HG03103 (cell line): Measurements from ENCODE around the gene SFXN3.

Experiments used
- ATAC-seq: cut with Tn5 transposase; IDR thresholded peaks from one replicate; pipeline ENCODE4 v1.9.1; 2021; ENCODE audit warnings: low read depth; ENCODE audit not compliant: unreplicated experiment

SFXN3 gene, protein sequence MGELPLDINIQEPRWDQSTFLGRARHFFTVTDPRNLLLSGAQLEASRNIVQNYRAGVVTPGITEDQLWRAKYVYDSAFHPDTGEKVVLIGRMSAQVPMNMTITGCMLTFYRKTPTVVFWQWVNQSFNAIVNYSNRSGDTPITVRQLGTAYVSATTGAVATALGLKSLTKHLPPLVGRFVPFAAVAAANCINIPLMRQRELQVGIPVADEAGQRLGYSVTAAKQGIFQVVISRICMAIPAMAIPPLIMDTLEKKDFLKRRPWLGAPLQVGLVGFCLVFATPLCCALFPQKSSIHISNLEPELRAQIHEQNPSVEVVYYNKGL

DNA sequence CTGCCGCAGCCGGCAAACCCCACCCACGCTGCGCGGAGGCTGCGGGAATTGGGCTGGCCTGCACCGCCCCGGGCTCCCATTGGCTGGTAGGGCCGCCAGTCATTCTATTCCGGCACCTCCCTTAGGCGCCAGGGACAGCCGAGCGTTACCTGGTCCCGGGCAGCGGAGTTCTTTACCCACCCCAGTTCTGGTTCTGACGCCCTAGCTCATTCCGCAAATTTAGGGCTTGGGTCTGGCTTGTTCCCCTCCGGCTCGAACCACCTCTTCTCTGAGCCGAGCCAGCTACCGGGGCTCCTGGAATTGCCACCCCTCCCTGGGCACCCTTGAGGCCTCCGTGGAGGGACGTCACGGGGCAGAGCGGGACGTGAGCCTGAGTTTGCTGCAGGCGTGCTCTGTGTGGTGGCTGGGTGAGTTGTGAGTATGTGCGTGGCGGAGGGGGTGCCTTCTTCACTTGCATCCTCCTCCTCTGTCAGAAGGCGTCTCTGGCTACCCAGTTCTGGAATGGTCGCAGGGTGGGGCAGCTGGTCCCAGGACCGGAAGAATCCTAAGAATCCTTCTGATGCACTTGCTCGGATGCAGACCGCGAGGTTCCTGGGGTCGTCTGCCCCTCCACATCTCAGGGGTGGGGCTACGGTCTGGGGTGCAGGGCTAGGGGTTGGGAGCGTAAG is at the start of gene SFXN3, which contains the start of gene PDZD7:
Gene SFXN3 (plus strand): TSS at position 107 of the 668 bp plus-strand sequence. CDS start 3,461 bp downstream, outside the sequence.
Gene PDZD7 (minus strand): TSS at position 2 of the 668 bp plus-strand sequence. CDS start 910 bp downstream, outside the sequence.
- ATAC-seq = peak; percentile 88

DNA sequence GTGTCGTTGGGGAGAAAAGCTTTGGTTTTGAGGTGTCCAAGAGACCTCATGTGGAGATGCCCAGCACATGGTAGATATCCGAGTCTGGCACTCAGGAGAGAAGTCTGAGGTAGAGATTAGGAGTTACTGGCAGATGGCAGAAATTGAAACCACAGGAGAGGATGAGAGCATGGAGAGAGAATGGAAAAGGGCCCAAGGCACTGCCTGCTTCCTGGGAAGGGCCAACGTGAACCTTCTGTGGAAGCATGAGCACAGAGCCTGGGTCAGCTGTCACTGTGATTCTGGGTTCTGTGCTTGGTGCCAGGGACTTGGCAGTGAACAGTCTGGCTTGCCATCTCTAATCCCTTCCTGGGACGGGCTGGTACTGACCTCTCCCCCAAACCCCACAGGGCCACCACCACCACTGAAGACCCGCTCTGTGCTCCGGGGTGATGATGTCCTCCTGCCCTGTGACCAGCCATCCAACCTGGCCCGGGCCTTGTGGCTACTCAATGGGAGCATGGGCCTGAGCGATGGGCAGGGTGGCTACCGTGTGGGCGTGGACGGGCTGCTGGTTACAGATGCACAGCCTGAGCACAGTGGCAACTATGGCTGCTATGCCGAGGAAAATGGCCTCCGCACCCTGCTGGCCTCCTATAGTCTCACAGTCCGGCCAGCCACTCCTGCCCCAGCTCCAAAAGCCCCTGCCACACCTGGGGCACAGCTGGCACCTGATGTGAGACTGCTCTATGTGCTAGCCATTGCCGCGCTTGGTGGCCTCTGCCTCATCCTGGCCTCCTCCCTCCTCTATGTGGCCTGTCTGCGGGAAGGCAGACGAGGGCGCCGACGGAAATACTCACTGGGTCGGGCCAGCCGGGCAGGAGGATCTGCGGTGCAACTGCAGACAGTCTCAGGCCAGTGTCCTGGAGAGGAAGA is 47.9 kb upstream of the SFXN3 start:
- ATAC-seq = no peak

DNA sequence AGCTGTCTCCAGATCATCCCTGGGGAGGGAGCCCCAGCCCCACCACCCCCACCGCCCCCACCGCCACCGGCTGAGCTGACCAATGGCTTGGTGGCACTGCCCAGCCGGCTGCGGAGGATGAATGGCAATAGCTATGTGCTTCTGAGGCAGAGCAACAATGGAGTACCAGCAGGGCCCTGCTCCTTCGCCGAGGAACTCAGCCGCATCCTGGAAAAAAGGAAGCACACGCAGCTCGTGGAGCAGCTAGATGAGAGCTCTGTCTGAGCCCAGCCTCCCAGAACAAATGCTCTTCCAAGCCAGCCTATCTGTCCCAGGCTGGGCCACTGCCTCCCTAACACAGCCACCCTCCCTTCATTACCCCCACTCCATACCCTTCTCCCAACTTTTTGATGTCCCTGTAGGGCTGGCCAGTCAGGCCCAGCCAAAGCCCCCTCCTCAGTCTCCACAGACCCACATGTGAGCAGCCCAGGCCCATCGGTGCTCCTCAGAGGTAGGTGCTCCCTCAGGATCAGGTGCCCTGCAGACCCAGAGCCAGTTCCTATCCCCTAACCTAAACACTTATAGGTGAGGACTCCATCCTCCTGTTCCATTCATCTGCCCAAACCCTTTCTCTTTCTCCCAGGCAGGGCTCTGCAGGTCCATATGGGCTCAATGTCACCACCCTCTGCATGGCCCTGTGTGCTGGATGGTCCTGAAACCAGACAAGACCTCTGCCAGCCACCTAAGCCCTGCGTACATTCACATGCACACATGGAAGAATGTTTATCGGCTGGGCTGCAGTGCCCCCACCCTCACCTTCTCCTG is 47.0 kb upstream of the SFXN3 start:
- ATAC-seq = no peak

DNA sequence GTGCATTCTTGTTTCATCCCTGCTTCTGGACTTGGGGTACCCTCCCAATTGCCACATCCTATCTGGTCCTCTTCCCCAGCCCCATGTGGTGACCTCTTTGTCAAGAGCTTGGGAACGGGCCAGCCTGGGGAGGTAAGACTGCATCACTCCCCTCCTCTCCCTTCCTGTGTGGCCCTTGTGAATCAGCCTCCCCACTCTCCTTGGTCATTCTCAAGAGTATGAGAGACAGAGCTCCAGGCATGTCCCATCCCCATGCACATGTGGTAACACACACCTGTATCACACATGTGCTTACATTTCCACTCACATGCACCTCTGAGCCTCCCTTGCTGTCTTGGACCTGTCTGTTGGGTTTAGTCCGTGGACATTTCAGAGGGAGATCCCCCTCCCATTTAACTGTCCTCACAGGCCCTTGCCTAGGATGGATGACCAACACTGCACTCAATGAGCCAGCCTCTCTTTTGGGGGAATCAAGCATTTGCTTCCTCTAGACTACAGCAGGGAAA is 46.3 kb upstream of the SFXN3 start:
- no peak for ATAC-seq

DNA sequence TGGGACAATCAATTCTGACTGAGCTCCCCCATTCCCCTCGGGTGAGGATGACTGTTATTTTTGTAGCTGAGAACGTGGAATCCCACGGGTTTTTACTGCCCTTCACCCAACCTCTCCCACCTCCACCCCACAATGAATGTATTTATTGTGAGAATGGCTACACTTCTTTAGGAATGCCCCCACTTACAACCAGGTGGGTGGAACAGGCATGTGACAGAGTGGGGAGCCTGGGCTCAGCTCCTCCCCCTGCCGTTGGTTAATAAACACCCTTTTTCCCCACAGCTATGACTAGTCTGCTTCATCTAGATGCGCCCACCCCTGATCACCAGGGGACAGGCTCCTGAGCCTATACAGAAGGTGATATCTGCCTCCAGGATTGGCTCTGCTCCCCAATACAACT is 45.7 kb upstream of the SFXN3 start:
- no peak for ATAC-seq

DNA sequence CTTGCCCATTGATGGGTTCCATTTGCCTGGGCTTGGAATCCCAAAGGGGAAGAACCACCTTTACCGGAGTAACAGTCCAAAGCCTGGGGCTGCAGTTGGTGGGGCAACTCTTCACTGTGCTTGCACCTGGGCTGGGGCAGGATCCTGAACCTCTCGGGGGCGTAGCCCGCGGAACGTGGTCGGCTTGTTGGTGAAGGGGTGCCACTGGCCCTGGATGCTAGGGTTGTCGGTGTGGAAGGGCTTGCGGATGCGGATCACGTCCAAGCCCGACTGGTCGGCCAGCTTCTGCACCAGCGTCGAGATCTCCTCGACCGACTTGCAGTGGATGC is 44.4 kb upstream of the SFXN3 start:
- ATAC-seq = no peak

DNA sequence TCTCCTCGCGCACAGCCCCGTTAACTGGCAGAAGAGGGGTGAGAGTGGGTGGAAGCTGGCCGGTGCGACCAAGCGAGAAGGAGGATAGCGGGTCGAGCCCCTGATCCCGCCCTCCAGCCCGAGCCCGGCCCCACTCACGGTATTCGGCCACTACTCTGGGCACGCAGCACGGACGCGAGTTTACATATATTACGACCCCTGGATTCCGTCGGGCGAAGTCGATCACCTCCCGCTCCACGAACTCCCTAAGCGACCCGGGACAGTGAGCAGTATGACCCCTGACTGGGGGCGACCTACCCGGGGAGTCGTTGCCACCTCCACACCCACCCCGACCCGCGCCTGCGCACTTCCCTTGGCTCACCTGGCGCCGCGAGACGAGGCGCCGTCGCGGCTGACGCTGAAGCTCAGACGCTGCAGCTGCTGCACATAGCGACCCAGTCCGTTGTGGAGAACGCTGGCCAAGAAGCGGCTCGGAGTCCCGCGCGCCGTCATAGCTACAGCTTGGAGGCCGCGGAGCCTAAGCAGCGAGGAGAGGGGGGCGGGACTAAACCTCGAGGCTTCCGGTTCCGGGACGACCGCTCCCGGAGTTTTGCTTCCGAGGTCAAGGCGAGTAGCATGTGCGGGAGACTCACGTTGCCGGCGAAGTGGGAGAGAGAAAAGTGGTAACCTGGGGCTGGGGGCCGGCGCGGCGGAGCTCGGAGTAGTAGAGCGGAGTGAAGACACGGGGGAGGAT is 43.9 kb upstream of the SFXN3 start, which contains the start of the genes MRPL43 and TWNK:
Gene MRPL43 (minus strand): TSS at position 546 of the 733 bp plus-strand sequence. CDS start 54 bp downstream, at position 492.
Gene TWNK (plus strand): TSS at position 592 of the 733 bp plus-strand sequence. CDS start 668 bp downstream, outside the sequence.
- ATAC-seq = peak; percentile 84

DNA sequence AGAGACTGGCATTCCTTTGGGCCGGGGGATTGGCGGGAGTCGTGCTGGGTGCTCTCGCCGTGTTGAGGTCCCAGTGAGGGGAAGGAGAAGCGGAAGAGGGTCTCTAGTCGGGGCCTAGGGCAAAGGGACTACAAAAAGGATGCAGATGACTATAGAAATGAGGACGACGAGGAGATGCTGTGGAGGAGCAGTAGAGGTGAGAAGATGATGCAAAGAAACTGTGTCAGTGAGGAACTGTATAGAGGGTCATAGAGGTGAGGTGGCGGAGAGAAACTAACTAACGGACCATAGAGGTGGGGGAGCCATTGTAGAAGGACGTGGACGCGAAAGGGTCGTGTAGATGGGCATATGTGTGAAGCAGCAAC is 43.4 kb upstream of the SFXN3 start:
- ATAC-seq = peak; percentile 18

DNA sequence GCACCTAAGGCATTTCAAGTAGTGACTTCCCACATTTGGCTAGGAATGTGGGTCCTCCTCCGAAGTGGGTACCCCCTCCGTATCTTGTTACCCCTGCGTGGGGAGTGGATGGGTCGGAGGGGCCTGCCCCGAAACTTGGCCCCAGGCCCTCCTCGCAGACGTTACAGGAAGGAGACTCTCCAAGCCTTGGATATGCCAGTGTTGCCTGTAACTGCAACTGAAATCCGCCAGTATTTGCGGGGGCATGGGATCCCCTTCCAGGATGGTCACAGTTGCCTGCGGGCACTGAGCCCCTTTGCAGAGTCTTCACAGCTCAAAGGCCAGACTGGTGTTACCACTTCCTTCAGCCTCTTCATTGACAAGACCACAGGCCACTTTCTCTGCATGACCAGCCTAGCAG is 42.9 kb upstream of the SFXN3 start:
- no peak for ATAC-seq

DNA sequence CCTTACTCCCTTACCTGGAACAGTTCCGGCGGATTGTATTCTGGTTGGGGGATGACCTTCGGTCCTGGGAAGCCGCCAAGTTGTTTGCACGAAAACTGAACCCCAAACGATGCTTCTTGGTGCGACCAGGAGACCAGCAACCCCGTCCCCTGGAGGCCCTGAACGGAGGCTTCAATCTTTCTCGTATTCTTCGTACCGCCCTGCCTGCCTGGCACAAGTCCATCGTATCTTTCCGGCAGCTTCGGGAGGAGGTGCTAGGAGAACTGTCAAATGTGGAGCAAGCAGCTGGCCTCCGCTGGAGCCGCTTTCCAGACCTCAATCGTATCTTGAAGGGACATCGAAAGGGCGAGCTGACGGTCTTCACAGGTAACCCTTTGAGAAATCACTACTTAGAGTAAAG is 41.9 kb upstream of the SFXN3 start:
- no peak for ATAC-seq

DNA sequence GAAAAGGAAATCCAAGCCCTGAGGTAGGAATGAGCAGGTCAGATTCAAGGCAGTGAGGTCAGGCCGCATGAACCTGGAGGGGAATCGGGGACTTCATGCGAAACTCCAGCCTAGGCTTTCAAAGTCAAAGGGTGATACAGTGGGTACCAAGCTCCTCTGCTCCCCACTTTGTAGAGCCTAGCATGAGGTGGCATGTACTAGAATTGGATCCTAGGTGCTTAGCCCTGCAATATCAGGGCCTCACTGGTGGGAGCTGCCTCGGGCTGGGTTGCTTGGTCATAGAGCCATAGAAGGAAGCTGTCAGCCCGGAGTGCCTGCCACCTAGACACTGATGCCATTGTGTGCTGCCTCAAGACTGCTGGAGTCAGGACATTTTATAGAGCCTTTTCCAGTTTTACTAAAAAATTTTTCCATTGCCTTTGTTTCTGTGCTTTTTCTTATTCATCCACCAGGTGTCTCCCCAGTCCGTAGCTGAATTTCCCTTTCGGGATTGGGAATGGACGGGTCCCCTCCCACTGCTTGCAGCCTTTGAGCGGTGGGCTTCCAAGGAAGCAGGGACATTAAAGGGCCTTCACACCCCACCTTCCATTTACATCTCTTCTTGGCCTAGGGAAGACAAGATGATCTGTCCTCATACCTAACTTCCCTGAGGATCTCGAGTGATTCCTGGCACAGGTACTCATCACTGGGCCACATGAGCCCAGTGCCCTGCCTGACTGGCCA is 36.9 kb upstream of the SFXN3 start:
- ATAC-seq = no peak

DNA sequence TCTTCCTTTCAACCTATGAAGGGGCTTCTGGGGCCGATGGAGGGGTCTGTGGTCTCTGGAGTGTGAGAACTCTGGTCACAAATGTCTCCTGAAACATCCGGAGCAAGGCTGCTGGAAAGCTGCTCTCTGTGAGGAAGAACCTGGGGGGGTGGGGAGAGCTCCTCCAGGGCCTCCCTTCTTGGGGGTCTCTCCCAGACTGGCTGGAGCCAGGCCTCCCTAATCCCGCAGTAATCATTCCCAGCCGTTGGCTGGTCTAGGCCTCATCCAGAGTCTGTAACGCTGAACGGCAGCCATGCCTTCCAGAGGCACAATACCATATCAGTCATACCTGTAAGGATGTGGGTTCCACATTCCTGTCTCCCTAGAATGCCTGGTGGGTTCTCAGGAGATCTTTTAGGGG is 35.9 kb upstream of the SFXN3 start:
- ATAC-seq = no peak

DNA sequence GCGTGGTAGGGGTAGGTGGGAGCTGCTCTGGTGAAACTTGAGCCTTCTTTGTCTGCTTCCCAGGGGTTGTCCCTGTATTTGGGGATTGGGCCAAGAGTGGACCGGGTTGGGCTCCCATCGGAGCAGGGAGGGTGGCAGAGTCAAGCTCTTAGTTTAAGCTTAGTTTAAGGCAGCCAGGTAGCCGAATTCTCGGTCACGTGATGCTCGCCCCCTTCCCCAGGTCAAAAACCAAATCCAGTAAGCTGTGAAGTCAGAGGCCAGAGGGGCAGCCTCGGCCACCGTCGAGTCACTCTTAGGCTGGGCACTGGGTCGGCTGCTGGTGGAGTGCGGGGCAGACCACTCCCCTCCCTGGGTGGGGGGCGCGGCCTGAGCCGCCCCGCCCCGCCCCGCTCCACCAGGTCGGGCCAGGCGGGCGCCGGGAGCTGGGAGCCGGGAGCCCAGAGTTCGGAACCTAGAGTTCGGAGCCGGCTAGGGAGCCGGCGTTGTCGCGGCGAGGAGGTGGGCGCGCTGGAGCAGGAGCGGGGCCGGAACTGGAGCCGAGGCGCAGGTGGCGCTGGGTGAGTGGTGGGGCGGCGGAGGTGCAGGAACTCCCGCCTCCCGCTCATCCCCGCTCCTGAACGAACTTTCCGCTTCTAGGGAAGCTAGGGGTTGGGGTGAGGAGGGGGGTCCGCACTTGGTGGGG is 34.2 kb upstream of the SFXN3 start:
- no peak for ATAC-seq

DNA sequence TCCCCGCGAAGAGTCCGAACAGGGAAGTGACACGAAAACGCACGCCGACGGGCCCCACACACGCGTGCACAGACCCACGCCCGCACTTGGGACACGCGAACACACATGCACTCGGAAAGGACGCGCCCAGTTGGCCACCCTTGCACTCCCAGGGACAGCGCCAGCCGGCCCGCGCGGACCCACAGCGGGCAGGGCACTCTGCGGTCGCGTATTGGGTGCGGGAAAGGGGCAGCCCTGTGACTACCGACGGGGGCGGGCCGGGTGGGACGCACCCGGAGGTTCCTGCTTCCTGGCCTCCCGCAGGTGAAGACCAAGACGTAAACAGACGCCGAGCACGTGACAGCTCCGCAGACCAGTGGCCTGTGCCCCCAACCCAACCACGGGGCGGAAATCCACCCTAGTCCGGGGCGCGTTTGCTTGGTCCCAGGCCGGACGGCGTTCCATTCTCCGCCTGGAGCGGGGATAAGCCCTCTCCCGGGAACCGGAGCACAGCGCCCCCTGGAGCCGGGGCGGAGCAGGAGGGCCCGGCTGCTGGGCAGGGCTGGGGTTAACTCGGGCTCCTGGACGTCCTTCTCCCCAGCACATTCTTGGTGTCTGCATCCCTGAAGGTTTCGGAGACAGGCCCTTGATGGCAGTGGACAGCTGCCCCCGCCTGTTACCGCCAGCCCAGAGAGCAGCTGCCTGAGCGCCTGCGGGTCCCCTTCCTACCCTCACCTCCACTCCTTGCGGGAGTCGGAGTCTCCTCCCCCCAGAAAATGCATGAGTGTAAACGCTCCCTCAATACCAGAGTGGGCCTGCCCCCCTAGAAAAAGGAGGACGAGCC is 33.5 kb upstream of the SFXN3 start:
- no peak for ATAC-seq

DNA sequence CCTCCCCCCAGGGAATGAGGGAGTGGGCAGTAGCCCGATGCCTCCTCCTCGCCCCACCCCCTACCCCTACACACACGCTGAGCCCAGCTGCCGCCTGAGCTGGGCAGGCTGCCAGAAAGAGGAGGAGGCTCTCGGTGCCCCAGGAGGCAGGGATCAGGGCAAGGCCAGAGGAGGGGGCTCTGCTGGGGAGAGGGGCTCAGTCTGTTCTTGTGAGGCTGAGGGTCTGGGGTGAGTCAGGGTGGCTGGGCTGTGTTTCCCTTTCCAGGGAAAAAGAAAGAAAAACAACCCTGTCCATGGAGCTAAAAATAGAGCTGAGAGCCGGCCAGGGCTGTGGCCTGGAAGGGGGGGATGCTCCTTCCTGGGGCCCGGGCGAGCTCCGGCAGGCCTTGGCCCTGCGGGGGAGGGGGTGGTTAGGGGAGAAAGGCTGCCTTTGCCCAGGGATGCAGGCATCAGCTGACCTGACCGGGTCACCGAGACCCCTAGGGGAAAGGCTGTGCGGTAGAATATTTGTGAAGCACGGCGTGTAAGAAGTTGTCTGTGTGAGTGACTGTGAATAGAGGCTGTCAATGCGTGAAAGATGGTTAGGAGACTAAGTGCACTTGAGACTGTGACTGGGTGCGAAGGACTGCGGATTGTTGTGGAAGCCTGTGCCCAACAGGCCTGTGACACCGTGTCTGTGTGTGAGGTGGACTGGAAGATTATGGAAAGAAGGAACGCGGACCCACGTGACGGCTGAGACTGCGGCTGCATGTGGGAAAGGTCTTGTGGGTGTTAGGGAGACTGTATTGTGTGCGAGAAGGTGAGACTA is 32.6 kb upstream of the SFXN3 start:
- no peak for ATAC-seq

DNA sequence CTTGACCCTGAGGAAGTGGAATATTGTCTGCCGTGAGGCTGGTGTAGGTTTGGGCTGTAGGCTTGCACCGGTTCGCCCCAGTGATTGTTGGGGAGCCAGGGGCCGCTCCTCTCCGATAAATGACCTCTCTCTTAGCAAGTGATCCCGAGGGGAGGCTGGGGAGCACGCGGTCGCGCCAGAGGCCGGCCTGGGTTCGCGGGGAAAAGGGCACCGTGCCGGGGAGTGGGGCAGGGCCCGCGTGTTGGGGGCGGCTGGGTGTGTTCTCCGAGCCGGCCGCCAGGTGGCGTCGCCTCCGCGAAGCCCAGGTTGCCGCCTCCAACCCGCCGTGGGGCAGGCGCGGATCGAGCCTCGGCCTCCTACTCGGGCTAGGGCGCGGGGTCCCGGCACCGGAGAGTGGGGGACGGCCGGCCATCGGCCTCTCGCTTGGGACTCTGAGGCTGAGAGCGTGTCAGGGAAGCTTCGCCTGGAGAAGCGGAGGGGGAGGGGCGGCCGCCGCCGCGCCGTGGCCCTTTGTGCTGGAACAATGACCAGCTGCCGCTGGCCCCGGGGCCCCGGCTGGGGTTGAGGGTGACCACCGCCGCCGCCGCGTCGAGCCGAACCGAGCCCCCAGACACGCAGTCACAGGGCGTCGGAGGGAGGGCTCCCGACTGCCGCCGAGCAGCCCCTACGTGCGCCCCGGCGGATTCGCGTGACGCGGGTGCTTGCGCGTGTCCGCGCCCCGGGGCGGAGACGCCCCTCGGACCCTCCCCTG is 31.9 kb upstream of the SFXN3 start:
- ATAC-seq = no peak
